ENCODE data around the gene PRKN. TPM values are rescaled to one million over a fixed set of nuclear protein-coding genes. Genes with fewer than 3 reads are reported as not detected.

Gene PRKN
- total and polyA plus RNA-seq, 9 donors, result 3.0 to 15.0 (median 9.2) TPM

DNA sequence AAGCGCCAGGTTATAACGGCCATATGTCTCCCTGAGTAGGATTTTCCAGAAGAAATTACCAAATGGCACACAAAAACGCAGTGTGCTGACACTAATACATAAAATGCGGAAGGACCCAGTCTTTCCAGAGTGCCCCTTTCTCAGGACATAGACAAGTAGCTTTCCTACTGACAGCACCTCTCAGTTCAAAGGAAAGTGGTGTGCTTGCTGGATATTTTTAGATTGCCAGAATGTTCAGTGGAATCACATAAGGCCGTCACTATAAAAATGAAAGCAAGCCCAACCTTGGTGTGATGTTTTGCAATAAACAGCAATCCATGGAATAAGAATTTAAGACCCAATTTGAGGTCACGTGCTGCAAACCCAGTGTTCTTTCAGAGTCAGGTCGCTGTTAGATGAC, 1318.2 kb downstream of the PRKN start:
- no peak for DNase-seq
- Histone ChIP-seq H3K4me1 (ENCODE audit: insufficient read depth) (no peaks in the 10 kb centered on the region), H3K4me3 (no peak overlapping the region), H3K9me3 (no peaks in the 10 kb centered on the region), H3K27me3 (no peaks in the 10 kb centered on the region), H3K27ac (no peak overlapping the region), H3K36me3 (no peaks in the 10 kb centered on the region)
- TF ChIP-seq, protein P1, sequence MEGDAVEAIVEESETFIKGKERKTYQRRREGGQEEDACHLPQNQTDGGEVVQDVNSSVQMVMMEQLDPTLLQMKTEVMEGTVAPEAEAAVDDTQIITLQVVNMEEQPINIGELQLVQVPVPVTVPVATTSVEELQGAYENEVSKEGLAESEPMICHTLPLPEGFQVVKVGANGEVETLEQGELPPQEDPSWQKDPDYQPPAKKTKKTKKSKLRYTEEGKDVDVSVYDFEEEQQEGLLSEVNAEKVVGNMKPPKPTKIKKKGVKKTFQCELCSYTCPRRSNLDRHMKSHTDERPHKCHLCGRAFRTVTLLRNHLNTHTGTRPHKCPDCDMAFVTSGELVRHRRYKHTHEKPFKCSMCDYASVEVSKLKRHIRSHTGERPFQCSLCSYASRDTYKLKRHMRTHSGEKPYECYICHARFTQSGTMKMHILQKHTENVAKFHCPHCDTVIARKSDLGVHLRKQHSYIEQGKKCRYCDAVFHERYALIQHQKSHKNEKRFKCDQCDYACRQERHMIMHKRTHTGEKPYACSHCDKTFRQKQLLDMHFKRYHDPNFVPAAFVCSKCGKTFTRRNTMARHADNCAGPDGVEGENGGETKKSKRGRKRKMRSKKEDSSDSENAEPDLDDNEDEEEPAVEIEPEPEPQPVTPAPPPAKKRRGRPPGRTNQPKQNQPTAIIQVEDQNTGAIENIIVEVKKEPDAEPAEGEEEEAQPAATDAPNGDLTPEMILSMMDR (IDR thresholded peaks at IDR 0.05), result no peak
- TF ChIP-seq POLR2A (IDR thresholded peaks at IDR 0.05) (no peak), EP300 (IDR thresholded peaks at IDR 0.05) (no peak)
- intact Hi-C loops (cut with DNase I), result no loop called here
- WGBS, 3 donors, result 79 to 81% (median 79%) methylated on average over 7 of the region's 7 CpGs

DNA sequence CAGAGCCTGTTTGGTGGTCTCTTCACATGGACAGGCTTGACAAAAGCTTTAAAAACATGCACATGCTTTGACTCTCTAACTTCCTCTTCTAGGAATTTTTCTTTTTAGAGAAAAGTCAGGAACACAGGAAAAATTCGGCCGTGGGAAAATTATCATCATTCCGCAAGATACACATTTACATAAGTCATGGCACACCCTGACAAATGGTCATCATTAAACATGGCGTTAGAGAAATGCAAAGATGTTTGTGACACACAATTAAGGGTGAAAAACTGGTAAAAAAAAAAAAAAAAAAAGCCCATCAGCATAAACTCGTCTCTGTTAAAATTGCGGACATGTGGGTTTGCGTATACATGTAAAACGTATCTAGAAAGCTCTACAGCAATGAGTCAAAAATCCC, 1319.5 kb downstream of the PRKN start:
- no peak for DNase-seq
- TF ChIP-seq EP300 (IDR thresholded peaks at IDR 0.05), result no peak
- no peak for TF ChIP-seq POLR2A (IDR thresholded peaks at IDR 0.05)
- TF ChIP-seq, protein P1 (IDR thresholded peaks at IDR 0.05), result no peak
- Histone ChIP-seq H3K27me3 (no peaks in the 10 kb centered on the region), H3K4me1 (ENCODE audit: insufficient read depth) (no peaks in the 10 kb centered on the region), H3K4me3 (no peak overlapping the region), H3K9me3 (no peaks in the 10 kb centered on the region), H3K27ac (no peak overlapping the region), H3K36me3 (no peaks in the 10 kb centered on the region)
- WGBS, 3 donors, result 87 to 89% (median 87%) methylated on average over 8 of the region's 8 CpGs
- intact Hi-C loops (cut with DNase I), result no loop called here

DNA sequence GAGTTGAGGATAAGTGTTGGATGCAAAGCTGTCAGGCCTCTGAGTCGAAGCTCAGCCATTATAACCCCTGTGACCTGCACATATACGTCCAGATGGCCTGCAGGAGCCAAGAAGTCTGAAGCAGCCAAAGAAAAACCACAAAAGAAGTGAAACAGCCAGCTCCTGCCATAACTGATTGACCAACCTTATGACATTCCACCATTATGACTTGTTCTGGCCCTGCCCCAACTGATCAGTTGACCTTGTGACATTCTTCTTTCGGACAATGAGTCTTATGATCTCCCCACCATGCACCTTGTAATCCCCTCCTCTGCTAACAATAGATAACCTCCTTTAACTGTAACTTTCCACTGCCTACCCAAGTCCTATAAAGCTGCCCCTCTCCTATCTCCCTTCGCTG, 1320.0 kb downstream of the PRKN start:
- intact Hi-C loops (cut with DNase I), result no loop called here
- Histone ChIP-seq H3K4me3 (no peak overlapping the region), H3K27me3 (no peaks in the 10 kb centered on the region), H3K36me3 (no peaks in the 10 kb centered on the region), H3K9me3 (no peaks in the 10 kb centered on the region), H3K4me1 (ENCODE audit: insufficient read depth) (no peaks in the 10 kb centered on the region), H3K27ac (no peak overlapping the region)
- no peak for DNase-seq
- TF ChIP-seq, protein P1 (IDR thresholded peaks at IDR 0.05), result no peak
- TF ChIP-seq EP300 (IDR thresholded peaks at IDR 0.05) (no peak), POLR2A (IDR thresholded peaks at IDR 0.05) (no peak)
- 57 to 71% (median 67%) methylated on average over 4 of the region's 4 CpGs for WGBS, 3 donors

DNA sequence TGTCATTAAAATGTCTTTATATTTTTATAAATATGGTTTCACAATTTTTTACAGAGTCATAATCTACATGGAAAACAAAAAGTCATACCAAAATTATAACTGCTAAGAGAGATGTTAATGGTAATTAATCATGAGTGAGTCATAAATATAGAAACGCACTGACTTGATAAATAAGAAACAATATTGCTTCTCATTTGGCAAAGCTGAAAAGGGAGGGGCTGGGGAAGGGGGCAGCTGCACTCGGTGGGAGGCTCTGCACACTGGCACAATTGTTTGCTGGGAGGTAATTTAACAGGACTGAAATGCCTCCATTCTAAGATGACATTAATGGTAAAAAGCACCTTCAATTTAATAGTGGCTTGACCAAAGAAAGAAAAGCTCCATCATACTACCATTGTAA, 1320.5 kb downstream of the PRKN start:
- TF ChIP-seq EP300 (IDR thresholded peaks at IDR 0.05), result no peak
- no peak for TF ChIP-seq POLR2A (IDR thresholded peaks at IDR 0.05)
- TF ChIP-seq, protein P1 (IDR thresholded peaks at IDR 0.05), result no peak
- Histone ChIP-seq H3K36me3 (no peaks in the 10 kb centered on the region), H3K27me3 (no peaks in the 10 kb centered on the region), H3K27ac (no peak overlapping the region), H3K4me3 (no peak overlapping the region), H3K9me3 (no peaks in the 10 kb centered on the region), H3K4me1 (ENCODE audit: insufficient read depth) (no peaks in the 10 kb centered on the region)
- 52 to 62% (median 56%) methylated on average over 2 of the region's 2 CpGs for WGBS, 3 donors
- intact Hi-C loops (cut with DNase I), result no loop called here
- DNase-seq, result no peak

DNA sequence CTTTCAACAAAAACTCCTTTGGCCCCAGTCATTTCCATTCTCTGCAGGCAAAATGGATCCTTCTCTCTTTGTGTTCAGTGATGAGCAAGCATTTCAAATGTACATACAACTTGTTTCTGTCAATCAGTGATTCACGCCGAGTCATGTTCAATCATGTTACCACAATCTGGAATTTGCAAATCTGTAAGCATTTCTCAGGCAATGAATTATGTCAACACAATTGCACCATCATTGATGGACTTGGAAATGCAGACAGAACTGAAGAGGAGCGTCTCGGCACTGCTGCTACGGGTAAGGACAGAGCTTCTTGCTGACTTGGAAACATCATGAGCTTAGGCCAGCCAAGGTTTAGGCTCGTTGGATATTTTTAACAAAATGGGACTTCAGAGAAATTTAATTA, 1320.9 kb downstream of the PRKN start:
- Histone ChIP-seq H3K27ac (no peak overlapping the region), H3K36me3 (no peaks in the 10 kb centered on the region), H3K4me3 (no peak overlapping the region), H3K9me3 (no peaks in the 10 kb centered on the region), H3K27me3 (no peaks in the 10 kb centered on the region), H3K4me1 (ENCODE audit: insufficient read depth) (no peaks in the 10 kb centered on the region)
- WGBS, 3 donors, result 86 to 93% (median 91%) methylated on average over 6 of the region's 6 CpGs
- intact Hi-C loops (cut with DNase I), result no loop called here
- DNase-seq, result no peak
- TF ChIP-seq, protein P1 (IDR thresholded peaks at IDR 0.05), result no peak
